NCI-H2227 (cell line): ENCODE measurements around the gene DNAJC18.

Source experiments
- DNase-seq: peaks from one replicate; lab custom pipeline; 2025; ENCODE audit not compliant: unreplicated experiment; lab: John Stamatoyannopoulos, UW

DNAJC18 gene

GRCh38 chr5:139371482-139372435, 67.6 kb downstream of the DNAJC18 start:
- DNase-seq: no peak

- no peak for DNase-seq
Observed at GRCh38 chr5:139369181-139369580, 70.1 kb downstream of the DNAJC18 start.

- no peak for DNase-seq
Observed at GRCh38 chr5:139368613-139369012, 70.7 kb downstream of the DNAJC18 start.

GRCh38 chr5:139364466-139364865, 74.9 kb downstream of the DNAJC18 start:
- no peak for DNase-seq

- DNase-seq: no peak
Observed at GRCh38 chr5:139363937-139364336, 75.4 kb downstream of the DNAJC18 start.

- no peak for DNase-seq
Observed at GRCh38 chr5:139361835-139362429, 77.4 kb downstream of the DNAJC18 start.

- no peak for DNase-seq
Observed at GRCh38 chr5:139360384-139360783, 78.9 kb downstream of the DNAJC18 start.
